Fibroblast of the aortic adventitia (primary cell): ENCODE results near the gene TEX44. TPM values are rescaled to one million over a fixed set of nuclear protein-coding genes. Genes with fewer than 3 reads are reported as not detected.
"Not testable (repeated sequence)": the region's sequence is repeated elsewhere in the genome, so short reads cannot be mapped to it uniquely, and the experiment has no call there.

ENCODE experiments used
- DNase-seq: peaks from one replicate; pipeline ENCODE4 v3.0.0-alpha.2; 2010; ENCODE audit warnings: low read depth
- H3K4me3 ChIP-seq: 2 replicates; pipeline ENCODE4 v1.5.1; 2011; ENCODE audit warnings: low read depth, mild to moderate bottlenecking, control low read depth, low read length, moderate library complexity
- CTCF ChIP-seq: IDR thresholded peaks from 2 replicates; pipeline ENCODE4 v1.5.1; 2011; ENCODE audit warnings: mild to moderate bottlenecking, low read length, control low read depth, inconsistent platforms; ENCODE audit not compliant: insufficient read depth
- total RNA-seq: library from RNA; depleted of rRNA; stranded (reverse); fragments of >200 nt; gene quantifications from 2 replicates; pipeline ENCODE4 v1.2.3, GENCODE V29; 2012; ENCODE audit warnings: low replicate concordance

TEX44 gene
- total RNA-seq, 1 donor, result not detected

DNA sequence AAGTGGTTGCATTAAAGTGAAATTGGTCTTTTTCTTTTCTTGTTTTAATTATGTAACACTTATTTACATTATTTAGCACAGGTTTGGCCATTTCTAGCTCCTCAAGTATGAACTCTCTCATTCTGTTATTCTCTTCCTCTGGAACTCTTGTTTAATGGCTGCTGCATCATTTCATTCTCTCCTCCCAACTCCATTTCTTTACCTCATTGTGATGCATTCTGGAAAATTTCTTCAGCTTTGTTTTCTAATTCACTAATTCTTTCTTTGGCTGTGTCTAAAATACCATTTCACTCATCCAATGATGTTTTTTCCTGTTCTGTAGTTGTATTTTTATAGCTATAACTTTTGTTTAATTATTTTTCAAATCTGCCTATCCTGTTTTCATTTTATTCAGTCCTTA lies 39.9 kb upstream of the TEX44 start:
- TF ChIP-seq CTCF, result no peak
- no peak overlapping the region for H3K4me3 ChIP-seq
- DNase-seq, result no peak

- no peak for DNase-seq
- H3K4me3 ChIP-seq, result peak overlapping the region; percentile 56
- no peak for TF ChIP-seq CTCF
Measured at GRCh38 chr2:231554327-231554726, 38.3 kb upstream of the TEX44 start.

- no peak for TF ChIP-seq CTCF
- H3K4me3 ChIP-seq, result peak overlapping the region; percentile 56
- DNase-seq, result peak; percentile 81
Measured at GRCh38 chr2:231554748-231555545, 37.7 kb upstream of the TEX44 start.

GRCh38 chr2:231556496-231556895 lies 36.2 kb upstream of the TEX44 start:
- H3K4me3 ChIP-seq, DNase-seq: not testable (repeated sequence)

DNA sequence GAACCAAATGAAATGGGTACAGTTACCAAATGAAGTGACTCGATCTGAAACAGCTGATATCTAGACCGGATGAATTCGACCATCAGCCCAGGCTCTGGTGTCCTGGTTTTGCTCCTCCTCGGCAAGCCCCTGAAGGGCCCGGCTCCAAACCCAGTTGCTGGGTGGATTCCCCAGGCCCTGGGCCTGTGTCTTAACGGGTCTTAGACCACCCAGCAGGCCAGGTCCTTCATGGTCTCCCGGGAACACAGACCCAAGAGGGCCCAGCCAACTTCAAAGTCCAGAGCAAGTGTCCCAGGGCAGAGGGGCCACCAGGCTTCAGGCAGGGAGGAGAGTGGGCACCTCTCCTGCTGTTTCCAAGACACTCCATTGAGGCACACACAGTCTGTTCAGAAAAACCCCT lies 35.7 kb upstream of the TEX44 start:
- TF ChIP-seq CTCF, result no peak

GRCh38 chr2:231557571-231558217 lies 35.0 kb upstream of the TEX44 start:
- peak; percentile 79 for TF ChIP-seq CTCF
- peak; percentile 95 for DNase-seq
- no peak overlapping the region for H3K4me3 ChIP-seq

More for the DNA sequence above, 35.7 kb upstream of the TEX44 start:
- no peak overlapping the region for H3K4me3 ChIP-seq
- no peak for DNase-seq

GRCh38 chr2:231563378-231563961 lies 29.2 kb upstream of the TEX44 start:
- no peak overlapping the region for H3K4me3 ChIP-seq
- peak; percentile 89 for TF ChIP-seq CTCF
- DNase-seq, result peak; percentile 69
